A549 (cell line): ENCODE results near the gene FLNB.
"Not testable (repeated sequence)": the region's sequence is repeated elsewhere in the genome, so short reads cannot be mapped to it uniquely, and the experiment has no call there.

Experiments used
- EHMT2 ChIP-seq: fragments of 200-600 bp; sonication (generic); IDR thresholded peaks from 2 replicates; pipeline ENCODE4 v1.6.1; 2016; ENCODE audit warnings: antibody characterized with exemption, low read depth, mild to moderate bottlenecking, moderate library complexity
- EP300 ChIP-seq, 2 experiments: fragments of >200 bp; sonication (Bioruptor Twin); formaldehyde crosslinking; IDR thresholded peaks; 2 replicates in 1 of 2; 3 replicates in 1 of 2; pipeline ENCODE4 v1.6.1; 2016 to 2017
- HDAC2 ChIP-seq: fragments of 200-600 bp; sonication (generic); IDR thresholded peaks from 2 replicates; pipeline ENCODE4 v1.6.1; 2016
- KDM1A ChIP-seq: fragments of 200-600 bp; sonication (generic); IDR thresholded peaks from 2 replicates; pipeline ENCODE4 v1.6.1; 2016; ENCODE audit warnings: low read depth, mild to moderate bottlenecking
- MYC ChIP-seq: IDR thresholded peaks from 2 replicates; pipeline ENCODE4 v1.6.1; 2012; ENCODE audit warnings: mild to moderate bottlenecking, inconsistent platforms, low read length, improper control_type of control experiment, borderline replicate concordance
- POLR2A ChIP-seq: IDR thresholded peaks from 2 replicates; pipeline ENCODE4 v1.6.1; 2012; ENCODE audit warnings: mild to moderate bottlenecking, low read length
- RFX5 ChIP-seq: fragments of 450-650 bp; IDR thresholded peaks from 2 replicates; pipeline ENCODE4 v1.7.1; 2014; ENCODE audit warnings: antibody characterized with exemption, mild to moderate bottlenecking, moderate library complexity
- TF ChIP-seq, protein P1 (sequence below): fragments of >200 bp; sonication (Bioruptor Twin); formaldehyde crosslinking; IDR thresholded peaks from 3 replicates; pipeline ENCODE4 v1.5.1; 2016
- TF ChIP-seq, protein P2 (sequence below): fragments of 200-600 bp; sonication (generic); IDR thresholded peaks from 2 replicates; pipeline ENCODE4 v1.6.1; 2016; ENCODE audit warnings: antibody characterized with exemption, mild to moderate bottlenecking, moderate library complexity
- TF ChIP-seq, protein P3 (sequence below): IDR thresholded peaks from 2 replicates; pipeline ENCODE4 v1.6.1; 2012; ENCODE audit warnings: low read depth, borderline replicate concordance
- TF ChIP-seq, protein P4 (sequence below): fragments of 250-450 bp; sonication (Bioruptor Pico); IDR thresholded peaks from 2 replicates; pipeline ENCODE4 v1.5.0; 2021; ENCODE audit warnings: mild to moderate bottlenecking, moderate library complexity, borderline replicate concordance

DNA sequence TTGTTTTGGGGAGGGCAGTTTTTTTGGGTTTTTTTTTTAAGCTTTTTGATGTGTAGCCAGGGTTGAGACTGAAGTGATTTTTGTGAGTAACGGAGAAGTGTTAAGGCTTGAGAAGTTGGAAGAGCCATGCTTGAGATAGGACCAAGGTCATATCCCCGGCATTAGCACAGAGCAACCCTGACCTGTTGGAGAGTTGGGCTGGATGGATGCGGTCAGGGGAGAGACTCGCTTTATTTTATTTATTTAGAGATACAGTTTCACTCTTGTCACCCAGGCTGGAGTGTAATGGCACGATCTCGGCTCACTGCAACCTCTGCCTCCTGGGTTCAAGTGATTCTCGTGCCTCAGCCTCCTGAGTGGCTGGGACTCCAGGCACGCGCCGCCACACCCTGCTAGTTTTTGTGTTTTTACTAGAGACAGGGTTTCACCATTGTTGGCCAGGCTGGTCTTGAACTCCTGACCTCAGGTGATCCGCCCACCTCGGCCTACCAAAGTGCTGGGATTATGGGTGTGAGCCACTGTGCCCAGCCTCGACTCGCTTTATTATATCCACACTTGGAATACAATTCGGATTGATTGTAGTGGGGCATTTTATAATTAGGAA is 43.5 kb downstream of the FLNB start:
- TF ChIP-seq POLR2A; KDM1A; EHMT2; HDAC2; RFX5; EP300 (IDR thresholded peaks at IDR 0.05); MYC: not testable (repeated sequence)
- TF ChIP-seq, protein P1, sequence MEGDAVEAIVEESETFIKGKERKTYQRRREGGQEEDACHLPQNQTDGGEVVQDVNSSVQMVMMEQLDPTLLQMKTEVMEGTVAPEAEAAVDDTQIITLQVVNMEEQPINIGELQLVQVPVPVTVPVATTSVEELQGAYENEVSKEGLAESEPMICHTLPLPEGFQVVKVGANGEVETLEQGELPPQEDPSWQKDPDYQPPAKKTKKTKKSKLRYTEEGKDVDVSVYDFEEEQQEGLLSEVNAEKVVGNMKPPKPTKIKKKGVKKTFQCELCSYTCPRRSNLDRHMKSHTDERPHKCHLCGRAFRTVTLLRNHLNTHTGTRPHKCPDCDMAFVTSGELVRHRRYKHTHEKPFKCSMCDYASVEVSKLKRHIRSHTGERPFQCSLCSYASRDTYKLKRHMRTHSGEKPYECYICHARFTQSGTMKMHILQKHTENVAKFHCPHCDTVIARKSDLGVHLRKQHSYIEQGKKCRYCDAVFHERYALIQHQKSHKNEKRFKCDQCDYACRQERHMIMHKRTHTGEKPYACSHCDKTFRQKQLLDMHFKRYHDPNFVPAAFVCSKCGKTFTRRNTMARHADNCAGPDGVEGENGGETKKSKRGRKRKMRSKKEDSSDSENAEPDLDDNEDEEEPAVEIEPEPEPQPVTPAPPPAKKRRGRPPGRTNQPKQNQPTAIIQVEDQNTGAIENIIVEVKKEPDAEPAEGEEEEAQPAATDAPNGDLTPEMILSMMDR: not testable (repeated sequence)
- TF ChIP-seq, protein P2, sequence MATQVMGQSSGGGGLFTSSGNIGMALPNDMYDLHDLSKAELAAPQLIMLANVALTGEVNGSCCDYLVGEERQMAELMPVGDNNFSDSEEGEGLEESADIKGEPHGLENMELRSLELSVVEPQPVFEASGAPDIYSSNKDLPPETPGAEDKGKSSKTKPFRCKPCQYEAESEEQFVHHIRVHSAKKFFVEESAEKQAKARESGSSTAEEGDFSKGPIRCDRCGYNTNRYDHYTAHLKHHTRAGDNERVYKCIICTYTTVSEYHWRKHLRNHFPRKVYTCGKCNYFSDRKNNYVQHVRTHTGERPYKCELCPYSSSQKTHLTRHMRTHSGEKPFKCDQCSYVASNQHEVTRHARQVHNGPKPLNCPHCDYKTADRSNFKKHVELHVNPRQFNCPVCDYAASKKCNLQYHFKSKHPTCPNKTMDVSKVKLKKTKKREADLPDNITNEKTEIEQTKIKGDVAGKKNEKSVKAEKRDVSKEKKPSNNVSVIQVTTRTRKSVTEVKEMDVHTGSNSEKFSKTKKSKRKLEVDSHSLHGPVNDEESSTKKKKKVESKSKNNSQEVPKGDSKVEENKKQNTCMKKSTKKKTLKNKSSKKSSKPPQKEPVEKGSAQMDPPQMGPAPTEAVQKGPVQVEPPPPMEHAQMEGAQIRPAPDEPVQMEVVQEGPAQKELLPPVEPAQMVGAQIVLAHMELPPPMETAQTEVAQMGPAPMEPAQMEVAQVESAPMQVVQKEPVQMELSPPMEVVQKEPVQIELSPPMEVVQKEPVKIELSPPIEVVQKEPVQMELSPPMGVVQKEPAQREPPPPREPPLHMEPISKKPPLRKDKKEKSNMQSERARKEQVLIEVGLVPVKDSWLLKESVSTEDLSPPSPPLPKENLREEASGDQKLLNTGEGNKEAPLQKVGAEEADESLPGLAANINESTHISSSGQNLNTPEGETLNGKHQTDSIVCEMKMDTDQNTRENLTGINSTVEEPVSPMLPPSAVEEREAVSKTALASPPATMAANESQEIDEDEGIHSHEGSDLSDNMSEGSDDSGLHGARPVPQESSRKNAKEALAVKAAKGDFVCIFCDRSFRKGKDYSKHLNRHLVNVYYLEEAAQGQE: not testable (repeated sequence)
- TF ChIP-seq, protein P3, sequence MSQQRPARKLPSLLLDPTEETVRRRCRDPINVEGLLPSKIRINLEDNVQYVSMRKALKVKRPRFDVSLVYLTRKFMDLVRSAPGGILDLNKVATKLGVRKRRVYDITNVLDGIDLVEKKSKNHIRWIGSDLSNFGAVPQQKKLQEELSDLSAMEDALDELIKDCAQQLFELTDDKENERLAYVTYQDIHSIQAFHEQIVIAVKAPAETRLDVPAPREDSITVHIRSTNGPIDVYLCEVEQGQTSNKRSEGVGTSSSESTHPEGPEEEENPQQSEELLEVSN: not testable (repeated sequence)
- TF ChIP-seq, protein P4, sequence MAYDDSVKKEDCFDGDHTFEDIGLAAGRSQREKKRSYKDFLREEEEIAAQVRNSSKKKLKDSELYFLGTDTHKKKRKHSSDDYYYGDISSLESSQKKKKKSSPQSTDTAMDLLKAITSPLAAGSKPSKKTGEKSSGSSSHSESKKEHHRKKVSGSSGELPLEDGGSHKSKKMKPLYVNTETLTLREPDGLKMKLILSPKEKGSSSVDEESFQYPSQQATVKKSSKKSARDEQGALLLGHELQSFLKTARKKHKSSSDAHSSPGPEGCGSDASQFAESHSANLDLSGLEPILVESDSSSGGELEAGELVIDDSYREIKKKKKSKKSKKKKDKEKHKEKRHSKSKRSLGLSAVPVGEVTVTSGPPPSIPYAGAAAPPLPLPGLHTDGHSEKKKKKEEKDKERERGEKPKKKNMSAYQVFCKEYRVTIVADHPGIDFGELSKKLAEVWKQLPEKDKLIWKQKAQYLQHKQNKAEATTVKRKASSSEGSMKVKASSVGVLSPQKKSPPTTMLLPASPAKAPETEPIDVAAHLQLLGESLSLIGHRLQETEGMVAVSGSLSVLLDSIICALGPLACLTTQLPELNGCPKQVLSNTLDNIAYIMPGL (CRISPR knock-in tag): not testable (repeated sequence)
